Smooth muscle cell (in vitro differentiated cells): ENCODE results near the gene IRS1. TPM values are rescaled to one million over a fixed set of nuclear protein-coding genes. Genes with fewer than 3 reads are reported as not detected.

ENCODE experiments used
- DNase-seq: peaks from one replicate; lab custom pipeline; 2025; ENCODE audit not compliant: unreplicated experiment; lab: John Stamatoyannopoulos, UW
- H2AFZ ChIP-seq: fragments of 200-600 bp; sonication (generic); 2 replicates; pipeline ENCODE4 v1.6.0; 2016; ENCODE audit warnings: antibody characterized with exemption, low read depth, mild to moderate bottlenecking
- H3F3A ChIP-seq: fragments of 200-600 bp; sonication (generic); 2 replicates; pipeline ENCODE4 v1.6.0; 2017; ENCODE audit warnings: antibody characterized with exemption, low read depth
- H3K27ac ChIP-seq: fragments of 200-600 bp; sonication (generic); 2 replicates; pipeline ENCODE4 v1.5.1; 2016; ENCODE audit warnings: low read depth, mild to moderate bottlenecking
- H3K27me3 ChIP-seq: fragments of 200-600 bp; sonication (generic); 2 replicates; pipeline ENCODE4 v1.6.1; 2016; ENCODE audit warnings: low read depth, mild to moderate bottlenecking
- H3K36me3 ChIP-seq: fragments of 200-600 bp; sonication (generic); 2 replicates; pipeline ENCODE4 v1.5.1; 2016; ENCODE audit warnings: low read depth
- H3K4me1 ChIP-seq: fragments of 200-600 bp; sonication (generic); 2 replicates; pipeline ENCODE4 v1.5.1; 2016; ENCODE audit warnings: low read depth
- H3K4me2 ChIP-seq: fragments of 200-600 bp; sonication (generic); 2 replicates; pipeline ENCODE4 v1.6.0; 2016; ENCODE audit warnings: mild to moderate bottlenecking
- H3K4me3 ChIP-seq: fragments of 200-600 bp; sonication (generic); 2 replicates; pipeline ENCODE4 v1.5.1; 2016; ENCODE audit warnings: mild to moderate bottlenecking
- H3K79me2 ChIP-seq: fragments of 200-600 bp; sonication (generic); 2 replicates; pipeline ENCODE4 v1.6.0; 2016; ENCODE audit warnings: low read depth, mild to moderate bottlenecking
- H3K9ac ChIP-seq: fragments of 200-600 bp; sonication (generic); 2 replicates; pipeline ENCODE4 v1.6.0; 2016; ENCODE audit warnings: low read depth
- H3K9me3 ChIP-seq: fragments of 200-600 bp; sonication (generic); replicated peaks from 2 replicates; pipeline ENCODE4 v1.5.1; 2016; ENCODE audit warnings: low read depth
- H4K20me1 ChIP-seq: fragments of 200-600 bp; sonication (generic); 2 replicates; pipeline ENCODE4 v1.6.0; 2016; ENCODE audit warnings: low read depth
- CTCF ChIP-seq: fragments of 200-600 bp; sonication (generic); IDR thresholded peaks from 2 replicates; pipeline ENCODE4 v1.5.1; 2017; ENCODE audit warnings: borderline replicate concordance, mild to moderate bottlenecking, antibody characterized with exemption; ENCODE audit not compliant: insufficient read depth, poor library complexity, severe bottlenecking
- WGBS: methylation state at CpG from one replicate; pipeline ENCODE4 v1.1.7; 2016; ENCODE audit warnings: low lambda C conversion rate; 5-methylcytosine and 5-hydroxymethylcytosine counted together
- polyA plus RNA-seq: library from polyadenylated mRNA; unstranded; fragments of >200 nt; fragmentation: Nextera tagmentation; extraction: Ambion mirVana; gene quantifications from 2 replicates; pipeline ENCODE4 v1.2.1, GENCODE V29; 2016
- total RNA-seq: library from RNA; depleted of rRNA; stranded (reverse); fragments of >200 nt; gene quantifications from 2 replicates; pipeline ENCODE4 v1.2.3, GENCODE V29; 2014

IRS1 gene
- total and polyA plus RNA-seq, 2 experiments from 2014 or later, result 8.6 to 14.6 TPM

GRCh38 chr2:226782092-226782713, 17.4 kb downstream of the IRS1 start:
- no peak for DNase-seq
- Histone ChIP-seq H3K27me3 (no peaks in the 10 kb centered on the region), H3K79me2 (peaks cover 53% of the 10 kb centered on the region), H3K27ac (no peak overlapping the region), H4K20me1 (peaks cover 26% of the 10 kb centered on the region), H3K4me1 (peaks cover 7% of the 10 kb centered on the region), H3K36me3 (no peaks in the 10 kb centered on the region), H3K9me3 (no peaks in the 10 kb centered on the region), H2AFZ (no peak overlapping the region), H3K9ac (no peak overlapping the region), H3K4me3 (no peak overlapping the region), H3F3A (no peaks in the 10 kb centered on the region), H3K4me2 (no peak overlapping the region)
- no peak for TF ChIP-seq CTCF
- WGBS, result 87% methylated on average over 5 of the region's 5 CpGs

- Histone ChIP-seq H3K4me3 (no peak overlapping the region), H3K9me3 (no peaks in the 10 kb centered on the region), H2AFZ (no peak overlapping the region), H3K9ac (no peak overlapping the region), H3K36me3 (no peaks in the 10 kb centered on the region), H3K4me2 (no peak overlapping the region), H4K20me1 (peaks cover 26% of the 10 kb centered on the region), H3K4me1 (peaks cover 7% of the 10 kb centered on the region), H3K79me2 (peaks cover 48% of the 10 kb centered on the region), H3K27me3 (no peaks in the 10 kb centered on the region), H3F3A (no peaks in the 10 kb centered on the region), H3K27ac (no peak overlapping the region)
- 90% methylated on average over 1 of the region's 1 CpG for WGBS
- no peak for DNase-seq
- TF ChIP-seq CTCF, result no peak
Observed at GRCh38 chr2:226780431-226780830, 19.2 kb downstream of the IRS1 start.

- WGBS, result 88% methylated on average over 4 of the region's 4 CpGs
Observed at GRCh38 chr2:226777611-226778010, 22.0 kb downstream of the IRS1 start.

More at GRCh38 chr2:226777611-226778010, 22.0 kb downstream of the IRS1 start:
- Histone ChIP-seq H3F3A (no peaks in the 10 kb centered on the region), H4K20me1 (peaks cover 27% of the 10 kb centered on the region), H3K9me3 (no peaks in the 10 kb centered on the region), H2AFZ (no peak overlapping the region), H3K27me3 (no peaks in the 10 kb centered on the region), H3K9ac (no peak overlapping the region), H3K4me1 (peaks cover 18% of the 10 kb centered on the region), H3K4me2 (no peak overlapping the region), H3K79me2 (peaks cover 47% of the 10 kb centered on the region), H3K4me3 (no peak overlapping the region), H3K36me3 (peaks cover 8% of the 10 kb centered on the region), H3K27ac (no peak overlapping the region)
- TF ChIP-seq CTCF, result no peak
- DNase-seq, result no peak
